Embryonic facial prominence (tissue), 1 donor: ENCODE results near the gene FRRS1.

ENCODE experiments used
- DNase-seq: peaks from one replicate; pipeline ENCODE4 v3.0.0-alpha.2; 2016; ENCODE audit errors: extremely low spot score

Gene FRRS1

DNA sequence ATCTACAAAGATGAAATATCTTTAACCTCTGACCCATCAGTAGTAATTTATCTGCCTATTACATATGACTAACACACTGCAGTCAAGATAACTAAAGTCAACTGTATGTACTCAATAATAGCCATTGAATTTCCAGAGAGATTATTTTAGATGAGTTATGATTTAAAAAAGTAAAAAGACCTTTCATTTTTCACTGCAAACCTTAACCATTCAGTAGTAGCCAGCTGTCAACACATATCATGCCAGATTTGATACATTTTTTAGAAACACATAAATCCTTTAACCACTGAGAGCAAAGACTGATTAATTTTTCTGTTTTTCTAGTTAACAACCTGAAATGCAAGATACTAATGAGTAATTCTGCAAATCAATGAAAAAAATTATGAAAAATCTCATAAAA lies 89.6 kb downstream of the FRRS1 start:
- no peak for DNase-seq

GRCh38 chr1:99675994-99676393 lies 90.4 kb downstream of the FRRS1 start:
- no peak for DNase-seq

DNA sequence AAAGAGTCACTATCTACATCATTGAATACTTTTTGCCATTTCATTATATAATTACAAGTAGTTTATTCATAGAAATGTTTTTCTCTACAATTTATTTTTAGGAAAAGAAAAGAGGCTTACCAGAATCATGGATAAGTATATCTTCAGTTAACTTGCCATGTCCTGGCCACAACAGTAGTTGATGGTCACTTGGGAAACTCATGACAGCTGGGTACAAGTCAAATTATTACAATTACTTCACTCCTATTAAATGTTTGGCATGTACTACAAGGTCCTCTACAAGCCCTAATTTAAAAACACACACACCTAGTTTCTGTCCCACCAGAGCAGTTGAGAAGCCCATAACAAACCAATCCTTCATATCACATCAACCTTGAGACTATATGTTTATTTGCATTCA lies 91.1 kb downstream of the FRRS1 start:
- DNase-seq: no peak

GRCh38 chr1:99674115-99675064 lies 92.0 kb downstream of the FRRS1 start:
- no peak for DNase-seq

DNA sequence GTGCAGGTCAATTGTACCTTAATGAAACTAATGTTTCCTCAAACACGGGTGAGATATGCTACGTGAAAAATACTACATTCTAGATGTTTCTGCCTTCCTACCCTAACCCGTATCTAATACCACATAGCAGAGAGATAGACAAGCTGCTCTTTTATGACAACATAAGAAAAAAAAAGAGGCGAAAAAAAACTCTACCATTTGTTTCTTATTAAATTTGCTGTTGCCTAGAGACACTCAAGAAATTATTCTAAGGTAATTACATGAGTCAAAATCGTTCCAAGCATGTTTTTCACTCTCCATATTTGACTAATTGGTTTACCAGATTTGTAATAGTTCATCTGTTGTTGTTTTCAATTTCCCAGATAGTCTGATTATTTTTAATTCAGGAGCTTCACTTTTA lies 93.1 kb downstream of the FRRS1 start:
- DNase-seq: no peak

DNA sequence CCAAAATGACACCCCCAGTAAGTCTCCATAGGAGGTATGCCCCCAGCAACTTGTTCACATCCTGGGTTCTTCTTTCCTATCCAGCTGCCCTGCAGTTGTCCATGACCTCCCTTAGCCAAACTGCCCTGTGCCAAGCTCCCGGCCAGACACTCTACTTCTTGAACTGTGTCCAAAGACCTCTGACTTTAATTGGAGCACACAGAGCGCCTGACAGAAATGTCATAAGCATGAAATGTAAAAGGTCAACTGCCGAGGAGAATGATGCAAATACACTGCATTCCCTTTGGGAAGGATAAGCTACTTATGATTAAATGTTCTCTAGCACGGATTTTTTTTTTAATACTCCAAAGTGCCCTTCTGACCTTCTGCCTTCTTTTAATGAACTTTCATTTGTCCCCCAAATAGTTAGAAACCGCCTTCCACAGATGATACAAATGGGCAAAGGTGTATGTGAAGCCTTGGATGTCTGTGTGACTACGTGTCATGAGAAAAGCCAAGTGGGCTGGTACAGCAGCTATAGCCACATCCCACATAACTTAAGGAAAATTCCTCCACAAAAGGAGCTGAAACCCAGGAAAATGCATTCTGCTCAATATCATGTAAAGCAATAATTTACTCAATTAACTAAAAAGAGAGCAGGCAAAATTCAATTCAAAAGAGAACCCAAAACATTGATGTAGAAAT lies 93.8 kb downstream of the FRRS1 start:
- no peak for DNase-seq

- no peak for DNase-seq
Observed at GRCh38 chr1:99672038-99672437, 94.4 kb downstream of the FRRS1 start.

GRCh38 chr1:99670583-99670982 lies 95.9 kb downstream of the FRRS1 start:
- no peak for DNase-seq

DNA sequence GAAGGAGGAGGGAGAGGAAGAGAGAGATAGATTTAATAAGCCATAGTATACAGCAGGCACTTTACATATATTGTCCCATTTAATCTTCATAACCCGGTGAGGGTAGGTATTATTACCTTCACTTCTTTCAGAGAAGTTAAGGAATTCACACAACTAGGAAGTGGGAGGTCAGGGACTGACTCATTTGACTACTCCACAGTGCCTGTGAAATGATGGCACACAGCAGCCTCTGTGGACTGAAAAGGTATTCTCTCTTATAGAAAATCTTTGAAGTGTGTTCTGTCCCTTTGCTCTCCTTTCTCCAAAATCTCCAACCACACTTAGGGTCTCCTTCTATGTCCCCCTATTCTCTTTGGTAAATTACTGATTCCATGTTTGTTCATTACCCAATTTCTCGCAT lies 96.6 kb downstream of the FRRS1 start:
- DNase-seq: no peak

DNA sequence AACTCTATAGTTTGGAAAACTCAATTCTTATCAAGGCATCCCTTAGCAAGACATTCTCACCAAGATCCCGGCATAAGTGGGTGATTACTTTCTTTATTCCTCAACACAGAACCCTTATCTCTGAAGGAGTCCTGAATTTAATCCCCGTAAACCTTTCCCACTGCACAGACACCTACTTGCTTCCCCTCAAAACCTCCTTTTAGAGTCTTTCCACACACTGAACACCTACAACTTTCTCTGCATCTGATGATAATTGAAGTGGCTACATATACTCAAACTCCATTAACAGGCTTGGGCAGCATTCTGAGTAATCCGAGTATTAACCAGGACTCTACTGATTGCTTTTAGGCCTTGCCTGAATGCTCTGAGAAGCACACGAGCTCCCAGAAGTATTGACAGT lies 97.1 kb downstream of the FRRS1 start:
- no peak for DNase-seq

DNA sequence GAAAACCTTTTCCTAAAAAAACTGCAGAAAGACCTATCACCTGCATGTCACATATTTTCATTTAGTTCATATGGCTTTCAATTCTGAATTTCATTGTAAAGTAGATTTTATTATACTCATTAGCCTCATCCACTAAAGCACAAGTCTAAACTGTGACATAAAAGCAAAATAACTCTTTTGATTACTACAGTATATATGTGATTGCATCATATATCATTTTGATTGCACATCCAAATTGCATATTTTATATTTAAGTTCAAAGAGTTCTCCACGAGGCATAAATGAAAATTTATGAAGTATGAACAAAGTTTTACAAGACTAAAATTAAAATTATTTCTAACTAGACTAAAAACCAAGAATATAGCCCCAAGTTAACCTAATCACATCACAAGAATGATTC lies 101.2 kb downstream of the FRRS1 start:
- no peak for DNase-seq

- DNase-seq: no peak
Observed at GRCh38 chr1:99663501-99663900, 102.9 kb downstream of the FRRS1 start.

DNA sequence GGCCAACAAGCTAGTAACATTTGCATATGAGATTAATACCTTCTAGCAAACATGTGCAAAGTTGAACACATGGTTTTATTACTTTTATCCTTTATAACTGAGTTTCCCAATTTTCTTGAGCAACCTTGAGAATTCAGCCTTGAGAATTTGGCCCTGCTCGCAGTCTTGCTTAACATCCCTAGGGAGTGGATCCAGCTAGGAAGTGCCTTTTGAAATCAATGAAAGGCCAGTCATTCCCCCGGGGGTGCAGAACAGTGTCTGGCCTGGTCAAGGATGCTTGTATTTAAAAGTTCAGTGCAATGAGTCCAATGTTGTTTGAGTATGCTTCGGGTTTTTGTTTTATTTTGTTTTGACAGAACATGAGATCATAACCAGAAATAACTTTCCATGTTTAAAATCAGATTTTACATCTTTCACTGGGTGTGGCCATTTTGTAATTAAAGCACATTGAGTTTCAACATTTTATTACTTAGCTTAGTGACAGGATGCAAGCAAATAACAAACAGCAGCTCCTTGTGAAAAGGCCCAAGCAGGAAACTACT lies 103.8 kb downstream of the FRRS1 start:
- no peak for DNase-seq

GRCh38 chr1:99661780-99662179 lies 104.7 kb downstream of the FRRS1 start:
- DNase-seq: no peak

- DNase-seq: no peak
Observed at GRCh38 chr1:99660496-99660895, 105.9 kb downstream of the FRRS1 start.

GRCh38 chr1:99659755-99660210 lies 106.7 kb downstream of the FRRS1 start:
- no peak for DNase-seq
